Keratinocyte (primary cell): ENCODE measurements around the gene BANK1. TPM values are rescaled to one million over a fixed set of nuclear protein-coding genes. Genes with fewer than 3 reads are reported as not detected.

Experiments
- DNase-seq: peaks from one replicate; pipeline ENCODE4 v3.0.0-alpha.2; 2011; ENCODE audit warnings: low read depth, missing footprints, low spot score
- FAIRE-seq: peaks from 2 replicates; lab custom pipeline; 2011; peaks lifted over from hg19 to GRCh38; lab: Jason Lieb, UNC
- H2AFZ ChIP-seq: 2 replicates; pipeline ENCODE4 v1.6.0; 2012; ENCODE audit warnings: low read length, control low read depth, inconsistent platforms; ENCODE audit not compliant: control insufficient read depth
- H3K27ac ChIP-seq: 2 replicates; pipeline ENCODE4 v1.5.1; 2011; ENCODE audit warnings: low read length; ENCODE audit not compliant: control insufficient read depth, insufficient read depth
- H3K27me3 ChIP-seq: 3 replicates; pipeline ENCODE4 v1.6.0; 2011; ENCODE audit warnings: low read length; ENCODE audit not compliant: control insufficient read depth, insufficient read depth; ENCODE audit errors: extremely low read depth
- H3K36me3 ChIP-seq, 2 experiments: 2 replicates in 1 of 2; 3 replicates in 1 of 2; pipeline ENCODE4 v1.5.1; 2011; ENCODE audit warnings: low read length in 2 of 2, mild to moderate bottlenecking in 1 of 2; ENCODE audit not compliant: control insufficient read depth in 2 of 2, insufficient read depth in 2 of 2; ENCODE audit errors: extremely low read depth in 1 of 2
- H3K4me1 ChIP-seq: 3 replicates; pipeline ENCODE4 v1.5.1; 2011; ENCODE audit warnings: low read length; ENCODE audit not compliant: control insufficient read depth, insufficient read depth; ENCODE audit errors: extremely low read depth
- H3K4me2 ChIP-seq: 3 replicates; pipeline ENCODE4 v1.6.0; 2011; ENCODE audit warnings: low read depth, low read length; ENCODE audit not compliant: control insufficient read depth, insufficient read depth; ENCODE audit errors: extremely low read depth
- H3K4me3 ChIP-seq, 3 experiments: fragments of 200-600 bp in 1 of 3; sonication (generic) in 1 of 3; 2 replicates in 2 of 3; 3 replicates in 1 of 3; pipeline ENCODE4 v1.5.1; 2011 to 2016; ENCODE audit warnings: low read length in 3 of 3, mild to moderate bottlenecking in 3 of 3, control low read depth in 2 of 3, inconsistent platforms in 1 of 3, low read depth in 1 of 3, mixed read lengths in 1 of 3, mixed run types in 1 of 3, moderate library complexity in 1 of 3; ENCODE audit not compliant: control insufficient read depth in 2 of 3, insufficient read depth in 2 of 3; ENCODE audit errors: extremely low read depth in 1 of 3
- H3K79me2 ChIP-seq: 2 replicates; pipeline ENCODE4 v1.6.0; 2012; ENCODE audit warnings: low read length; ENCODE audit not compliant: control insufficient read depth, insufficient read depth
- H3K9ac ChIP-seq: 3 replicates; pipeline ENCODE4 v1.6.0; 2011; ENCODE audit warnings: low read length; ENCODE audit not compliant: control insufficient read depth, insufficient read depth; ENCODE audit errors: extremely low read depth
- H3K9me1 ChIP-seq: 3 replicates; pipeline ENCODE4 v1.6.0; 2011; ENCODE audit warnings: low read length; ENCODE audit not compliant: control insufficient read depth, insufficient read depth; ENCODE audit errors: extremely low read depth
- H3K9me3 ChIP-seq: 2 replicates; pipeline ENCODE4 v1.5.1; 2012; ENCODE audit warnings: low read depth, low read length; ENCODE audit not compliant: control insufficient read depth
- H4K20me1 ChIP-seq: 3 replicates; pipeline ENCODE4 v1.6.0; 2011; ENCODE audit warnings: low read length; ENCODE audit not compliant: control insufficient read depth, insufficient read depth; ENCODE audit errors: extremely low read depth
- CTCF ChIP-seq, 3 experiments: IDR thresholded peaks in 1 of 3; conservative IDR thresholded peaks in 1 of 3; optimal IDR thresholded peaks in 1 of 3; 2 replicates in 2 of 3; 3 replicates in 1 of 3; pipeline versions ENCODE3 to v1.5.1; 2011; ENCODE audit warnings: low read length in 3 of 3, mild to moderate bottlenecking in 3 of 3, moderate library complexity in 2 of 3, control low read depth in 1 of 3, inconsistent platforms in 1 of 3; ENCODE audit not compliant: insufficient read depth in 2 of 3; ENCODE audit errors: extremely low read depth in 1 of 3
- EZH2 ChIP-seq: IDR thresholded peaks from one replicate; pipeline ENCODE4 v1.6.1; 2012; ENCODE audit warnings: inconsistent platforms, mild to moderate bottlenecking, low read length, moderate library complexity
- dilution Hi-C: fragments of 300-500 bp; cut with MboI; formaldehyde crosslinking; loops from one replicate; pipeline ENCODE4 v1.7.0; 2020; ENCODE audit warnings: low sequenced_read_pairs; ENCODE audit not compliant: extremely low pct_ligation_motif_present
- polyA plus RNA-seq, 5 experiments: library from polyadenylated mRNA; depleted of rRNA in 3 of 5; stranded (reverse) in 3 of 5; stranded (forward) in 1 of 5; unstranded in 1 of 5; fragments of >200 nt; gene quantifications; 1 replicate in 1 of 5; 2 replicates in 3 of 5; 3 replicates in 1 of 5; pipeline versions ENCODE4 v1.2.1 to v1.2.3, GENCODE V29; 2011 to 2012; ENCODE audit warnings: missing spikeins in 2 of 5, low read depth in 1 of 5, low replicate concordance in 1 of 5

Gene BANK1
- polyA plus RNA-seq, 1 donor (not counting 4 experiments of a cell fraction or from before 2014, with no cell fraction given): 0.25 TPM

DNA sequence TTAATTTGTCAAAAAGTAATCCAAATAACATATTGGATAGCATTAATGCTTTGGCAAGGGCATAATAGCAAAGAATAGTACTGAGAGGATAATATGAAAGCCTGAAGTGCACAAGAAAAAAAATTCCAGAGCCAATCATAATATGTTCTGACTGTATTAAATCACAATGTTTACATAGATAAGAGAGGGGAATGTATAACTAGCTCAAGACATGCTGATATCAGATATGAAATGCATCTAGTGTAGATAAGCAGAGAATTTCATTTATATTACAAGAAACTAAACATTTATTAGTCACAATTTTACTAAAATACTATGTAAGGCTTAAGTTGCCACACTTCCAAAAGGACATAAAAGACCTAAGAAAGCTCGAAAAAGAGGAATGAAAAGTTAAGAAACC is 193.3 kb downstream of the BANK1 start:
- no peak overlapping the region for H2AFZ ChIP-seq

GRCh38 chr4:101987623-101988243 is 197.2 kb downstream of the BANK1 start:
- DNase-seq (no peak), FAIRE-seq (no peak)
- Histone ChIP-seq H3K27ac (no peak overlapping the region), H3K4me2 (no peak overlapping the region), H2AFZ (no peak overlapping the region), H3K79me2 (no peaks in the 10 kb centered on the region), H3K36me3 (no peaks in the 10 kb centered on the region), H4K20me1 (no peaks in the 10 kb centered on the region), H3K27me3 (no peaks in the 10 kb centered on the region), H3K4me1 (no peaks in the 10 kb centered on the region), H3K9ac (no peak overlapping the region), H3K4me3 (no peak overlapping the region), H3K9me1 (no peaks in the 10 kb centered on the region), H3K9me3 (no peaks in the 10 kb centered on the region)
- TF ChIP-seq EZH2 (no peak), CTCF (optimal IDR thresholded peaks at IDR 0.05 in 1 of 3, IDR thresholded peaks at IDR 0.05 in 1 of 3, conservative IDR thresholded peaks at IDR 0.05 in 1 of 3; ENCODE audit: extremely low read depth in 1 of 3, insufficient read depth in 2 of 3, low read length in 3 of 3) (no peak)
- dilution Hi-C loops: no loop called here

More for the DNA sequence above, 193.3 kb downstream of the BANK1 start:
- no peak overlapping the region for H3K27ac ChIP-seq
- H3K9me3 ChIP-seq: no peaks in the 10 kb centered on the region
- DNase-seq (no peak), FAIRE-seq (no peak)
- no peaks in the 10 kb centered on the region for H3K36me3 ChIP-seq
- peaks cover 7% of the 10 kb centered on the region for H3K4me1 ChIP-seq
- H3K4me3 ChIP-seq: no peak overlapping the region
- H3K4me2 ChIP-seq: no peak overlapping the region
- dilution Hi-C loops: no loop called here
- H3K9me1 ChIP-seq: no peaks in the 10 kb centered on the region
- H3K79me2 ChIP-seq: no peaks in the 10 kb centered on the region
- H4K20me1 ChIP-seq: no peaks in the 10 kb centered on the region
- no peak for TF ChIP-seq CTCF (optimal IDR thresholded peaks at IDR 0.05 in 1 of 3, IDR thresholded peaks at IDR 0.05 in 1 of 3, conservative IDR thresholded peaks at IDR 0.05 in 1 of 3; ENCODE audit: extremely low read depth in 1 of 3, insufficient read depth in 2 of 3, low read length in 3 of 3)
- TF ChIP-seq EZH2: no peak
- no peaks in the 10 kb centered on the region for H3K27me3 ChIP-seq
- H3K9ac ChIP-seq: no peak overlapping the region
